ENCODE data around the gene NXPH3. TPM values are rescaled to one million over a fixed set of nuclear protein-coding genes. Genes with fewer than 3 reads are reported as not detected.

NXPH3 gene
- total RNA-seq, 1 donor from 2014 or later, result not detected

DNA sequence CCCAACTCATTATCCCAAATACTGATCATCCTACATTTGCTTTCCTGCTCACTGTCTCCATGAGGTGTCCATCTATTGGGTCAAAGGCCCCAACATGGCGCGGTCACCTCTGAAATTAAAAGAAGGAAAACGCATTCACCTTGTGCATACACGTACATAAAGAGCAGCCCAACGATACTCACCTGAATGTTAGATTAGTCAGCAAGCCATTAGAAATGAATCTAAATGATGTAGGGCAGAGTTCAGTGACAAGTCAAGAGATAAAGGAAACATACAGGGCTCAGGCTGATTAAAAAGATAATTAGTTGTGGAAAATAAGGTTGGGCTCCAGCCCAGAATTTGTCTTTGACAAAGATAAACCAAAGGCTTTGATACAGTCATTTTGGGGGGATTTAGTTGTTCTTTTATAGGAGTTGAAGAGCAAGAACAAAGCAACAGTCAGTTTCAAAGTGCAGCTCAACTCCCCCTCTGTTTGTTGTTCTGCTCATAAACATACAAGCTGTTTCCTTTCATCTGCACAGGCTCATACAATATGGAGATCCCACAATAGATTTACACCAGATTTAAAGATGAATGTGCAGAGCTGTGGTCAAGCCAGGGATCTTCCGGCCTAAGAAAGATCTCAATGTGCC is 21.1 kb downstream of the NXPH3 start:
- Histone ChIP-seq H3K27me3 (ENCODE audit: control insufficient read depth, insufficient read depth, low read length) (no peaks in the 10 kb centered on the region), H3K36me3 (ENCODE audit: control insufficient read depth, insufficient read depth, low read length) (no peaks in the 10 kb centered on the region), H3K4me3 (ENCODE audit: low read depth, low read length) (no peak overlapping the region)
- no peak for DNase-seq (ENCODE audit: low read depth)
- no peak for TF ChIP-seq CTCF (IDR thresholded peaks at IDR 0.05; ENCODE audit: insufficient read depth, low read length, poor library complexity, severe bottlenecking)

GRCh38 chr17:49597436-49597835 is 21.8 kb downstream of the NXPH3 start:
- Histone ChIP-seq H3K27me3 (ENCODE audit: control insufficient read depth, insufficient read depth, low read length) (no peaks in the 10 kb centered on the region), H3K36me3 (ENCODE audit: control insufficient read depth, insufficient read depth, low read length) (peaks cover 1% of the 10 kb centered on the region), H3K4me3 (ENCODE audit: low read depth, low read length) (no peak overlapping the region)
- DNase-seq (ENCODE audit: low read depth), result no peak
- TF ChIP-seq CTCF (IDR thresholded peaks at IDR 0.05; ENCODE audit: insufficient read depth, low read length, poor library complexity, severe bottlenecking), result no peak

DNA sequence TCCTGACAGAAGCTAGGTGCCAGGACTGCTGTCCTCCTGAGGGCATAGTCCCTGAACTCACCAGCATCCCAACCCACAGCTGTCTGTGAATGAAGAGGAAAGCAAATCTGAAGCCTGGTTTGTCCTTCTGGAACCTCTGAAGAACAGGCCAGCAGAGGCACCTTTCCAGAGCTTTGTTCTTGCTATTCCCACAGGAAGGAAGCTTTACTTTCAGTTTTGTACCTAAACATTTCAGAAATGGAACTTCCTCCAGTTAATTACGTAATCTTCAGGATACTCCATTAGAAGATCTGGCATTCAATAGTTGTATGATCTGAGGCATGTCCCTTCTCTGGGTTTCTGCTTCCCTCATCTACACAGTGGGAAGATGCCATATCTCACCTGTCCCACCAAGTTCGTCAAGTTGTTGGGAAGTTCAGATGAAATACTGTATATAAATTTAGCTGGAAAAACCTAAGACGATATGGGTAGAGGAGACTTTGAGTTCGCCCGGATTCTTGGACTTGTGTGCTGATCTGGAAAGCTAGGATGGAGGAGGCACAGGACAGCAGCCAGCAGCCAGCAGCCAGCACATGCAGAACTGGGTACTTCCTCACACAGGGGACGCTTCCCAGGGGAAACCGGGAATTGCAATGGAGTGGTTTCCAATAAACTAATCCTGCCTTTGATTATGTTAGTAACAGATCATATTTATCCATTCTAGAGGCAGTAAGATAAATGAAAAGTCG is 22.4 kb downstream of the NXPH3 start:
- no peak for TF ChIP-seq CTCF (IDR thresholded peaks at IDR 0.05; ENCODE audit: insufficient read depth, low read length, poor library complexity, severe bottlenecking)
- Histone ChIP-seq H3K4me3 (ENCODE audit: low read depth, low read length) (no peak overlapping the region), H3K27me3 (ENCODE audit: control insufficient read depth, insufficient read depth, low read length) (no peaks in the 10 kb centered on the region), H3K36me3 (ENCODE audit: control insufficient read depth, insufficient read depth, low read length) (peaks cover 1% of the 10 kb centered on the region)
- DNase-seq (ENCODE audit: low read depth), result no peak

DNA sequence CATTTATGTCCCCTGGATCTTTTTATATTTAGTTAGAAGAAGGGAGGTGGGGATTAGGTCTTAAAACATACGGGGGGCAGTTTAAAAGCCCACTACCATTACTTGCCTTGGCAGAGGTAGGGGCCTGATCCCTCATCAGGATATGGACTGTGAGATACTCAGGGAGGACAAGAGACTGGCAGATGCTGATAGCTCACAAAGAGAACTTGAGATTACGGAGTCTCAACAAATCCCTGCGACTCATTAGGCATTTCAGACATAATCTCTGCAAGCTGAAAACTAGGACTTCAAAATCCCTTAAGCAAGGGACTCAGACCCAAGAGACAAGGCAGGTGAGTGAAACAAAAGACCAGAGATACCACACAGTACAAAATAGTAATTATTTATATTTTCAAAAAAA is 23.2 kb downstream of the NXPH3 start:
- H3K4me3 ChIP-seq (ENCODE audit: low read depth, low read length), result no peak overlapping the region
- no peak for DNase-seq (ENCODE audit: low read depth)

GRCh38 chr17:49600949-49601348 is 25.3 kb downstream of the NXPH3 start:
- no peak overlapping the region for H3K4me3 ChIP-seq (ENCODE audit: low read depth, low read length)
- no peak for TF ChIP-seq CTCF (IDR thresholded peaks at IDR 0.05; ENCODE audit: insufficient read depth, low read length, poor library complexity, severe bottlenecking)
- H3K27me3 ChIP-seq (ENCODE audit: control insufficient read depth, insufficient read depth, low read length), result no peaks in the 10 kb centered on the region
- DNase-seq (ENCODE audit: low read depth), result no peak
- peaks cover 1% of the 10 kb centered on the region for H3K36me3 ChIP-seq (ENCODE audit: control insufficient read depth, insufficient read depth, low read length)

More for the DNA sequence above, 23.2 kb downstream of the NXPH3 start:
- H3K27me3 ChIP-seq (ENCODE audit: control insufficient read depth, insufficient read depth, low read length), result no peaks in the 10 kb centered on the region
- peaks cover 1% of the 10 kb centered on the region for H3K36me3 ChIP-seq (ENCODE audit: control insufficient read depth, insufficient read depth, low read length)
- TF ChIP-seq CTCF (IDR thresholded peaks at IDR 0.05; ENCODE audit: insufficient read depth, low read length, poor library complexity, severe bottlenecking), result no peak
